ENCODE measurements around the gene NPEPPS.
"Not testable (repeated sequence)": the region's sequence is repeated elsewhere in the genome, so short reads cannot be mapped to it uniquely, and the experiment has no call there.

DNA sequence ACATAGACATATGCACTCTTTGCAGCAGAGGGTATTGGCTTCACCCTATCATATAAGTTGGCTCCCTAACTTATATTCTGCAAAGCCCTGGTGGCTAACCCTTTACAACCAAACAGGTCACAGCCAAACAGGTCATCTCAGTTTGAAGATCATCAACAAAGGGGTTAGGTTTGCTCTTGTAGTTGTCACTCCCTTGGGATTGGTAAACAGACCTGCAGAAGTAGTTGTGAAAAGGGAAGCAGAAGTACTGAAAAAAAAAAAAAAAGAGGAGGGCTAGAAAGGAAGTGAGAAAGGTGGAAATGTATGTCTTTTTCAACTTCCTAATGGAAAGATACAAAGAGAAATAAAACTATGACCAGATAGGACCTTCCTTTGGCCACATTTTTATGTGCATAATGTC lies 8.6 kb upstream of the NPEPPS start:
- TF ChIP-seq HOXA3 (CRISPR knock-in tag; IDR thresholded peaks at IDR 0.05); KMT2B (CRISPR knock-in tag; IDR thresholded peaks at IDR 0.05); ZZZ3 (CRISPR knock-in tag; IDR thresholded peaks at IDR 0.05; ENCODE audit: borderline replicate concordance); TAF1 (CRISPR knock-in tag; IDR thresholded peaks at IDR 0.05); ZNF629 (CRISPR knock-in tag; conservative IDR thresholded peaks at IDR 0.05); ZNF660 (CRISPR knock-in tag; IDR thresholded peaks at IDR 0.05; ENCODE audit: borderline replicate concordance, low read depth); ARNTL (CRISPR knock-in tag; IDR thresholded peaks at IDR 0.05); RFX5 (IDR thresholded peaks at IDR 0.05; ENCODE audit: low read depth, low read length); SP1 (IDR thresholded peaks at IDR 0.05); SP1 (CRISPR knock-in tag; IDR thresholded peaks at IDR 0.05): not testable (repeated sequence)
- TF ChIP-seq, protein P1, sequence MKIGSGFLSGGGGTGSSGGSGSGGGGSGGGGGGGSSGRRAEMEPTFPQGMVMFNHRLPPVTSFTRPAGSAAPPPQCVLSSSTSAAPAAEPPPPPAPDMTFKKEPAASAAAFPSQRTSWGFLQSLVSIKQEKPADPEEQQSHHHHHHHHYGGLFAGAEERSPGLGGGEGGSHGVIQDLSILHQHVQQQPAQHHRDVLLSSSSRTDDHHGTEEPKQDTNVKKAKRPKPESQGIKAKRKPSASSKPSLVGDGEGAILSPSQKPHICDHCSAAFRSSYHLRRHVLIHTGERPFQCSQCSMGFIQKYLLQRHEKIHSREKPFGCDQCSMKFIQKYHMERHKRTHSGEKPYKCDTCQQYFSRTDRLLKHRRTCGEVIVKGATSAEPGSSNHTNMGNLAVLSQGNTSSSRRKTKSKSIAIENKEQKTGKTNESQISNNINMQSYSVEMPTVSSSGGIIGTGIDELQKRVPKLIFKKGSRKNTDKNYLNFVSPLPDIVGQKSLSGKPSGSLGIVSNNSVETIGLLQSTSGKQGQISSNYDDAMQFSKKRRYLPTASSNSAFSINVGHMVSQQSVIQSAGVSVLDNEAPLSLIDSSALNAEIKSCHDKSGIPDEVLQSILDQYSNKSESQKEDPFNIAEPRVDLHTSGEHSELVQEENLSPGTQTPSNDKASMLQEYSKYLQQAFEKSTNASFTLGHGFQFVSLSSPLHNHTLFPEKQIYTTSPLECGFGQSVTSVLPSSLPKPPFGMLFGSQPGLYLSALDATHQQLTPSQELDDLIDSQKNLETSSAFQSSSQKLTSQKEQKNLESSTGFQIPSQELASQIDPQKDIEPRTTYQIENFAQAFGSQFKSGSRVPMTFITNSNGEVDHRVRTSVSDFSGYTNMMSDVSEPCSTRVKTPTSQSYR (CRISPR knock-in tag; IDR thresholded peaks at IDR 0.05; ENCODE audit: borderline replicate concordance), result not testable (repeated sequence)
